Gastrocnemius medialis (tissue), 4 donors: Measurements from ENCODE around the gene WFDC10B. TPM values are rescaled to one million over a fixed set of nuclear protein-coding genes. Genes with fewer than 3 reads are reported as not detected.
"Not testable (repeated sequence)": the region's sequence is repeated elsewhere in the genome, so short reads cannot be mapped to it uniquely, and the experiment has no call there.

Experiments used
- ATAC-seq, 2 donors: fragments of 150-250 bp; one replicate each; pipeline ENCODE4 v1.9.1; 2016
- DNase-seq, 2 donors: peaks; one replicate each; pipeline ENCODE4 v3.0.0-alpha.2; 2019
- H3K27ac ChIP-seq, 4 donors: fragments of 200-600 bp; sonication (generic); 1 replicate in 1 of 4; 2 replicates in 3 of 4; pipeline ENCODE4 v1.5.1; 2016 to 2018; ENCODE audit warnings: mild to moderate bottlenecking in 2 of 4, moderate library complexity in 1 of 4
- H3K27me3 ChIP-seq, 3 donors: fragments of 200-600 bp; sonication (generic) in 2 of 3; 1 replicate in 1 of 3; 2 replicates in 2 of 3; pipeline versions ENCODE4 v1.5.1 to v1.6.0; 2016 to 2019; ENCODE audit warnings: mild to moderate bottlenecking in 1 of 3, moderate library complexity in 1 of 3
- H3K36me3 ChIP-seq, 2 donors: fragments of 200-600 bp; sonication (generic) in 1 of 2; one replicate each; pipeline ENCODE4 v1.5.1; 2017 to 2018
- H3K4me1 ChIP-seq, 2 donors: fragments of 200-600 bp; sonication (generic) in 1 of 2; one replicate each; pipeline ENCODE4 v1.5.1; 2016 to 2017; ENCODE audit warnings: mild to moderate bottlenecking in 2 of 2
- H3K4me3 ChIP-seq, 4 donors: fragments of 200-600 bp; sonication (generic) in 3 of 4; 1 replicate in 1 of 4; 2 replicates in 3 of 4; pipeline ENCODE4 v1.5.1; 2016 to 2019; ENCODE audit warnings: mild to moderate bottlenecking in 2 of 4
- H3K9me3 ChIP-seq, 3 donors: fragments of 200-600 bp; sonication (generic) in 2 of 3; 1 replicate in 1 of 3; 2 replicates in 2 of 3; pipeline ENCODE4 v1.5.1; 2016 to 2019
- CTCF ChIP-seq, 5 experiments: fragments of 450-650 bp in 3 of 5; fragments of 200-600 bp in 2 of 5; sonication (generic) in 2 of 5; IDR thresholded peaks in 4 of 5; conservative IDR thresholded peaks in 1 of 5; 1 replicate in 4 of 5; 2 replicates in 1 of 5; pipeline ENCODE4 v1.5.1; 2016 to 2019; ENCODE audit warnings: antibody characterized with exemption in 5 of 5, mild to moderate bottlenecking in 3 of 5, moderate library complexity in 3 of 5
- POLR2A ChIP-seq, 2 donors: fragments of 450-650 bp; IDR thresholded peaks; one replicate each; pipeline ENCODE4 v1.6.1; 2017; ENCODE audit warnings: antibody characterized with exemption in 2 of 2, mild to moderate bottlenecking in 2 of 2, moderate library complexity in 2 of 2
- in situ Hi-C, 4 donors: fragments of 200-750 bp; cut with MboI; loops; one replicate each; pipeline versions ENCODE4 v1.15.0 to v1.8.0; 2017; ENCODE audit warnings: low sequenced_read_pairs in 4 of 4
- intact Hi-C: fragments of 100-400 bp; cut with DNase I; formaldehyde crosslinking; loops from one replicate; pipeline ENCODE4 v1.15.1; 2023; ENCODE audit warnings: low total_unique reads
- microRNA-seq, 2 donors: library from miRNA; unstranded; fragments of <30 nt; microRNA quantifications; one replicate each; pipeline ENCODE4, GENCODE V29; 2016; ENCODE audit warnings: borderline replicate concordance in 2 of 2
- total RNA-seq, 4 donors: library from RNA; depleted of rRNA; stranded (reverse); fragments of >200 nt; gene quantifications; one replicate each; pipeline versions ENCODE4 v1.1.0 to v1.2.3, GENCODE V29; 2016

Gene WFDC10B
- total RNA-seq, 4 donors from 2014 or later: not detected

- DNase-seq: no peak
- Histone ChIP-seq H3K9me3 (no peaks in the 10 kb centered on the region), H3K4me1 (no peaks in the 10 kb centered on the region), H3K4me3 (no peak overlapping the region), H3K27me3 (peaks cover 0 to 3% (median 0%) of the 10 kb centered on the region in 3 donors), H3K36me3 (no peaks in the 10 kb centered on the region), H3K27ac (no peak overlapping the region)
- no peak for TF ChIP-seq POLR2A (IDR thresholded peaks at IDR 0.05)
- no peak for TF ChIP-seq CTCF (IDR thresholded peaks at IDR 0.05 in 4 of 5, conservative IDR thresholded peaks at IDR 0.05 in 1 of 5)
- in situ Hi-C loops (no loop called here), intact Hi-C loops (no loop called here)
- no peak for ATAC-seq
Measured at GRCh38 chr20:45646875-45647274, 57.9 kb downstream of the WFDC10B start.

- H3K27ac ChIP-seq, intact Hi-C loops, H3K4me1 ChIP-seq, ATAC-seq, H3K9me3 ChIP-seq, DNase-seq, H3K4me3 ChIP-seq, in situ Hi-C loops, H3K36me3 ChIP-seq, H3K27me3 ChIP-seq: not testable (repeated sequence)
Measured at GRCh38 chr20:45645869-45646268, 59.0 kb downstream of the WFDC10B start.

- H3K27ac ChIP-seq, H3K4me3 ChIP-seq, H3K27me3 ChIP-seq, H3K9me3 ChIP-seq, H3K36me3 ChIP-seq, DNase-seq, intact Hi-C loops, H3K4me1 ChIP-seq, in situ Hi-C loops, ATAC-seq: not testable (repeated sequence)
Measured at GRCh38 chr20:45641076-45641475, 63.7 kb downstream of the WFDC10B start.

- ATAC-seq: no peak
- Histone ChIP-seq H3K4me3 (no peak overlapping the region), H3K9me3 (no peaks in the 10 kb centered on the region), H3K27me3 (no peaks in the 10 kb centered on the region), H3K4me1 (no peaks in the 10 kb centered on the region), H3K27ac (no peak overlapping the region), H3K36me3 (no peaks in the 10 kb centered on the region)
- no peak for DNase-seq
- intact Hi-C loops: no loop called here
- in situ Hi-C loops: no loop called here
- TF ChIP-seq POLR2A (IDR thresholded peaks at IDR 0.05) (no peak), CTCF (IDR thresholded peaks at IDR 0.05 in 4 of 5, conservative IDR thresholded peaks at IDR 0.05 in 1 of 5) (no peak)
Measured at GRCh38 chr20:45639687-45640086, 65.1 kb downstream of the WFDC10B start.

GRCh38 chr20:45636513-45636912, 68.3 kb downstream of the WFDC10B start:
- no peaks in the 10 kb centered on the region for H3K36me3 ChIP-seq
- H3K9me3 ChIP-seq: no peaks in the 10 kb centered on the region
- DNase-seq (no peak), ATAC-seq (no peak)
- TF ChIP-seq POLR2A (IDR thresholded peaks at IDR 0.05): no peak
- TF ChIP-seq CTCF (IDR thresholded peaks at IDR 0.05 in 4 of 5, conservative IDR thresholded peaks at IDR 0.05 in 1 of 5): no peak
- no peak overlapping the region for H3K27ac ChIP-seq
- in situ Hi-C loops: no loop called here
- H3K4me1 ChIP-seq: no peaks in the 10 kb centered on the region
- H3K4me3 ChIP-seq: no peak overlapping the region
- no peaks in the 10 kb centered on the region for H3K27me3 ChIP-seq
- intact Hi-C loops: no loop called here

Small RNA genes within 50 kb of the gene (microRNA-seq; reads per million reads assigned to microRNA genes)
- 0 to 1.7 reads per million in 2 donors for gene MIR3617

Other genes with a start within 250 kb of the WFDC10B start
- gene WFDC2, start 235.3 kb downstream of the WFDC10B start, total RNA-seq: not detected
- not detected for gene SPINT3, start 189.4 kb downstream of the WFDC10B start, total RNA-seq
- not detected for gene WFDC6, start 165.5 kb downstream of the WFDC10B start, total RNA-seq
- gene EPPIN, start 157.6 kb downstream of the WFDC10B start, total RNA-seq: not detected
- not detected for gene WFDC8, start 125.7 kb downstream of the WFDC10B start, total RNA-seq
- gene WFDC10A, start 75.3 kb downstream of the WFDC10B start, total RNA-seq: not detected
- not detected for gene WFDC9, start 73.7 kb downstream of the WFDC10B start, total RNA-seq
- not detected for gene WFDC11, start 34.8 kb downstream of the WFDC10B start, total RNA-seq
- gene WFDC13, start 3.0 kb downstream of the WFDC10B start, total RNA-seq: not detected
- gene SPINT4, start 17.3 kb upstream of the WFDC10B start, total RNA-seq: not detected
- gene WFDC3, start 86.9 kb upstream of the WFDC10B start, total RNA-seq: not detected
- 10 to 100 TPM; 26.1 to 41.9 (median 36.4) TPM for gene DNTTIP1, start 86.9 kb upstream of the WFDC10B start, total RNA-seq
- gene UBE2C, start 107.6 kb upstream of the WFDC10B start, total RNA-seq: under 1 TPM in 1 of 4 donors, not detected in 3; 0.84 TPM
- gene TNNC2, start 122.3 kb upstream of the WFDC10B start, total RNA-seq: 1,000 to 10,000 TPM; 2,919 to 3,968 (median 3,006) TPM
- gene SNX21, start 128.8 kb upstream of the WFDC10B start, total RNA-seq: 100 to 1,000 TPM in 2 of 4 donors, 10 to 100 TPM in 2; 35.8 to 114 (median 79.0) TPM
- gene ACOT8, start 152.4 kb upstream of the WFDC10B start, total RNA-seq: 10 to 100 TPM; 32.3 to 66.2 (median 41.4) TPM
- 1 to 10 TPM; 1.3 to 3.3 (median 2.1) TPM for gene ZSWIM3, start 152.6 kb upstream of the WFDC10B start, total RNA-seq
- 1 to 10 TPM; 5.7 to 8.5 (median 6.9) TPM for gene ZSWIM1, start 176.2 kb upstream of the WFDC10B start, total RNA-seq
- 1 to 10 TPM in 2 of 4 donors, under 1 TPM in 1, not detected in 1; 0.71 to 4.1 (median 1.8) TPM for gene SPATA25, start 182.6 kb upstream of the WFDC10B start, total RNA-seq
- 10 to 100 TPM in 2 of 4 donors, 1 to 10 TPM in 2; 4.9 to 24.1 (median 10.2) TPM for gene NEURL2, start 186.2 kb upstream of the WFDC10B start, total RNA-seq
- 10 to 100 TPM; 21.9 to 59.2 (median 46.2) TPM for gene CTSA, start 186.3 kb upstream of the WFDC10B start, total RNA-seq
- 10 to 100 TPM; 22.2 to 77.3 (median 37.3) TPM for gene PLTP, start 207.1 kb upstream of the WFDC10B start, total RNA-seq
- 10 to 100 TPM; 32.1 to 51.2 (median 37.0) TPM for gene PCIF1, start 229.7 kb upstream of the WFDC10B start, total RNA-seq